Measurements from ENCODE around the gene CD63.

CD63 gene

DNA sequence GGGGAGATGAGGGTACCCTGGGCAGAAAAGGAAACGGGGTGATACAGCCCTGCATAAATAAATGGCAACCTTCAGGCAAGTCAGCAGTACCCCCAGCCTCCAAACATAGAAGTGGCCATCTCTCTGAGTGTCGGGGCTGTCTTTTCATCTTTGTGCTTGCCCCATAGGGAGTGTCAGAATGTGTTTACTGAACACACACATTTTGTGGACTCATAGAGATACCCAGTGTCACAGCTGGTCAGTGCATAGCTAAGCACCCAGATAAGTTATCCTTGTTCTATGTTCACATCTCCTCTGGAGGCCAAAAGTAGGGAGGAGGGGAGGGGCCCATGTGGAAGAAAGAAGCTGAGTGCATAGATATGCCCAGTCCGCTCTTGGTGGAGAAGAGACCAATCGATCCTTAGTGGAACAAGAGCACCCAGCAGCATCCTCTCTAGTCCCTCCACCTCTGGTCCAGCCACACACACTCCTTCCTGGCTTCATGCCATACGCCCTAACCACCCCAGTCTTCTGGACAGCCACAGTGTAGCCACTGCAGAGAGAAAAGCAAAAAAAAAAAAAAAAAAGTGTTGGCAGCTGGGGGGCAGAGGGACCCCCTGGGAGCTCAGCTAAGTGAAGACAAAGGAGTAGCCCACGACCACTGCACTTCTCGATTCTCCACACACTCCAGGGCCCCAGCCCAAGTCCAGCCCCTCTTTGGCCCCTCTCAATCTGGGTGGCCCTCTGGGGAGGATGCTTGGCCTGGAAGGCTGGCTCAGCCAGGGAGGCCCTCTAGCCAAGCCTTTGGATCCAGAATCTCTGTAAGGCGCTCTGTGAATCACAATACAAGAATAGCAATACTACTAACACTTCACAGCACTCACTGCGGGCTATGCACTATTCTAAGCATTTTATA lies 23.7 kb downstream of the CD63 start:
- no peak for DNase-seq (ENCODE audit: low read depth)

DNA sequence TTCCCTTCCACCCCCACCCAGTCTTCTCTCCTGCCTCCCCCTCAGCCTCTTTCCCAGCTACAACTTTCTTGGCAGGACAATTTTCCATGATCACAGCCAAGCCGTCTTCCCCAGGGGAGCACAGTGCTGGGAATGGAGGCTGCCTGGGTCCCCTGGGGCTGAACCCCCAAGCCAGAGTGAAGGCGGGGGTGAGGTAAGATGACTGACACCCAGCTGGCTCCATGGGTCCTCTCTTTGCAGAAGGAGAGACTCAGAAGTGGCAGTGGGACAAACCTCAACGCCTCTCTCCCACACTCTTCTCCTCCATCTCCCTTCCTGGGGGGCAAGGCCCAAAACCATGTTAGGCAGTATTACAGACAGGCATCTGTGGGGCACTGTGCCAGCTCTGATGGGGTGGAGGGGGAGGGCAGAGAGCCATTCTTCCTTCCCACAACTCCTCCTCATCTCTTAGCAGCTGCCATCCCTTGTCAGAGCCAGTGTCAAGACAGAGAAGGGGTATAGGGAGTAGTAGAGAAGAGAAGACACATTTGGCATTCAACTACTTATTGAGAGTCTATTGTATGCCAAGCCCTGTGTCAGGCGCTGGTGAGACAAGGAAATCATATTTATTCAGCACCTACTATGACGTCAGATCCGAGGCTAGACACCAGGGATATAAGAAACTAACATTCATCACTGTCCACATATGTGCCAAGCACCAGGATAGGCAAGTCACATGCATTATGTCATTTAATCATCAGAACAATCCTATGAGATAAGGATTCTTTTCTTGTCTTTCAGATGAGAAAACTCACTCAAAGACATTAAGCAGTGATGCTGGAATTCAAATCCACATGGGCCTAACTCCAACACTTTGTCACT lies 24.7 kb downstream of the CD63 start:
- no peak for DNase-seq (ENCODE audit: low read depth)

- no peak for DNase-seq (ENCODE audit: low read depth)
Measured at GRCh38 chr12:55703288-55703687, 25.5 kb downstream of the CD63 start.

- DNase-seq (ENCODE audit: low read depth), result no peak
Measured at GRCh38 chr12:55702861-55703260, 25.9 kb downstream of the CD63 start.

DNA sequence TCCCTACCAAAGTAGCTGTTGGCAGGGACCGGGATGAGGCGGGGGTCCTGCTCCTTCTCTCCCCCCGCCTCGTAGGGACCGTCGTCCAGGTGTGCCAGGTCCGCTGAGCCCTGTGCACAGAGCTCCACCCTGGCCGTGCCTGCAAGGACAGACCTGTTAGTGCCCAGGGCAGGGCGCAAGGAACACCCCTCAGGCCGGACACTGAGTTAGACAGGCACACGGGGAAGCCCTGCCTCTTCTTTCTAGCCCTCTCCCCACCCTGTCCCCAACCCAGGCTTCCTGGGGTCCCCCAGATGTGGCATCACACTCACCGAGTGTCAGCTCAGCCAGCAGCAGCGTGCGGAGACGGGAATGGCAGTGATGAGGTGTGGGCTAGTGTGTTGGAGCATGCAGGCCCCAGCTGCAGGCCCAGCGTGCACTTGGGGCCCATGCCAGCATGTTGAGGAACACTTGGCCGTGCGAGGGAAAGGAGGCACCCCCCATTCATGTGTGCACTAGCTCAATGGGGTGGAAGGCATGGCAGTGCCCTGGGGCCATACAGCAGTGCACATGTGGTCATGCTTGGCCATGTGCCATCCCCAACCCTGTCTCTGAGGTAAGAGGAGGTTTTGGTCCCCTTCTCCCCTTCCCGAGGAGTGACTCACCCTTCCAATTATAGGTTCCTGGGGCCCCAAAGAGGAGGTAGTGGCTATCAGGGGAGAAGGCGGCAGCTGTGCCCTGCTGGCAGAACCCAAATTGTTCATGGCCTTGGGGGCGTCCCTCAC lies 28.4 kb downstream of the CD63 start:
- DNase-seq (ENCODE audit: low read depth), result no peak

- DNase-seq (ENCODE audit: low read depth), result no peak
Measured at GRCh38 chr12:55699471-55700055, 29.2 kb downstream of the CD63 start.

- no peak for DNase-seq (ENCODE audit: low read depth)
Measured at GRCh38 chr12:55698965-55699364, 29.8 kb downstream of the CD63 start.

DNA sequence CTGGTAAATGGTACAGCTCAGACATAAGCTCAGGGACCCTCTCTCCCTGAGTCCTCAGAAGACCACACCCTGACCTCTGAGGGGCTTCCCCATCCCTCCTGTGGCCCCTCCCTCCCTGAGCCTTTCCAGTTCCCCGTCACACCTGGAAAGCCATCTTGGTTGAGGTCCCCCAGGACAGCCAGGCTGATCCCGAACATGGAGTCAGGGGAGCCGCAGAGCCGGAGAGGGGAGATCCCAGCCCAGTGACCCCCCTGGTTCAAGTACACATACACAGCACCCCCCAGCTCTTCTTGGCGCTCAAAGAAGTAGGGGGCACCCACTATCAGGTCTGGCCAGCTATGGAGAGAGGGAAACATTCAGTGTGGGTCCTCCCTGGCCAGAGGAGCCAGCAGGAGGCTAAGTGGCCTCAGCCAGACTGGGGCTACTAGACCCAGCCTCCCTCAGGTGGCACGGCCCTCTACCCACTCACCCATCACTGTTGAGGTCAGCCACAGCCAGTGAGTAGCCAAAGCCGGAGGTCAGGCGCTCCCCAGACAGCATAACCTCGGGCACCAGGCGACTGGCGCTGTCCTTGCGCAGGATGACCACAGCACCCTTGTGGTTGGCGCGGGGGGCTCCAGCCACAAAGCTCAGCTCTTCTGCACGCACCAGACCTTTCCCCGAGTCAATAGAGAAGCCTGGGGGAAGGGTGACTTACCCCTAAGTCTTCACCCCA lies 30.4 kb downstream of the CD63 start:
- no peak for DNase-seq (ENCODE audit: low read depth)

DNA sequence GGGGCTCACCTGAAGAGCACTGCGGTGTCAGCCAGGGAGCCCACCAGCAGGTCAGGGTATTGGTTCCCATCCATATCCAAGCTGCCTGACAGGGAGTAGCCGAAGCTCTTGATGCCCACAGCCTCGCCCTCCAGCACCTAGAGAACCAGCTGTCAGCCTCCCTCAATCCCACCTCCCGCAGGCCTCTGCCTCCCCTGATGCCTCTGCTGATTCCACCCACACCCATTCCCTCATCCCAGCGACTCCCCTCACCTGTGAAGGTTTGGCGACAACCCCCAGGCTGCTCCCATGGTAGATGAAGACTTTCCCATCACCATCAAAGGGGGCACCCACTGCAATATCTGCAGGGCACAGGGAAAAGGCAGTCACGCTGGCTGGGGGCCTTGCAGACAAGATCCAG lies 31.1 kb downstream of the CD63 start:
- no peak for DNase-seq (ENCODE audit: low read depth)

- DNase-seq (ENCODE audit: low read depth), result no peak
Measured at GRCh38 chr12:55696796-55697462, 31.9 kb downstream of the CD63 start.

GRCh38 chr12:55696141-55696540 lies 32.7 kb downstream of the CD63 start:
- no peak for DNase-seq (ENCODE audit: low read depth)

DNA sequence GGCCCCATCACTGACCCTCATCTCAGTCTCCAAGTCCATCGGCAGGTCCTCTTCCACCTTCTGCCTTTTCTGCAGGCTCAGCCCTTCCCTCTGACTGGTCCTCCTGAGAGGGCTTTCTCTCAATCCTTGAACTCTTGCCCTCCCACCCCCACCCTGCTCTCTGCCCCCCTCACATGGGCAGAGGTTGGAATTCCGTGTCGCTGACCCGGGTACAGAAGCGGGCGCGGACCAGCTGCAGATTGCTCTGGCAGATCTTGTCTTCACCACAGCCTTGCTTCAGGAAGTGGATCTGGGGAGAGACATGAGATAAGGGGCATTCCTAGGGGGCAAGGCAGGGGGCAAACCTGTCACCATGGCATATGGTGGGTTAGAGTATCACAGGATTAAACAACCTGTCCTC lies 33.5 kb downstream of the CD63 start:
- no peak for DNase-seq (ENCODE audit: low read depth)

DNA sequence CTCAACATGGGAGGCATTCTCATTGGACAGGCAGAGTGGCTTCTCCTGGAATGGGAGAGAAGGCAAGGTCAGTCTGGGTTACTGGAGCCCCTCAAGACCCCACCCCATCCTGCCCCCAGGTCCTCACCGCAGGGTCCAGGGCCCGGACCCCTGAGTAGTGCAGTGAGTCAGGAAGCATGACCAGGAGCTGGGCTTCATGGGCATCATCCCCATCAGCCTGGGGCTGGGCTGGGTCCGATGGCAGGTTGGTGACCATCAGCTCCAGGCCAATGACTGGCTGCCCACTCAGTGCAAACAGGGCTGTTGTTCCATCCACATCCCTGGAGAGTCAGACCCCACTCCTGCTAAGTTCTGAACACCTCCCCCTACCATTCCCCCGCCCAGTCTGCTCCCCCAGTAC lies 34.2 kb downstream of the CD63 start:
- DNase-seq (ENCODE audit: low read depth), result no peak

GRCh38 chr12:55694188-55694515 lies 34.7 kb downstream of the CD63 start:
- no peak for DNase-seq (ENCODE audit: low read depth)

DNA sequence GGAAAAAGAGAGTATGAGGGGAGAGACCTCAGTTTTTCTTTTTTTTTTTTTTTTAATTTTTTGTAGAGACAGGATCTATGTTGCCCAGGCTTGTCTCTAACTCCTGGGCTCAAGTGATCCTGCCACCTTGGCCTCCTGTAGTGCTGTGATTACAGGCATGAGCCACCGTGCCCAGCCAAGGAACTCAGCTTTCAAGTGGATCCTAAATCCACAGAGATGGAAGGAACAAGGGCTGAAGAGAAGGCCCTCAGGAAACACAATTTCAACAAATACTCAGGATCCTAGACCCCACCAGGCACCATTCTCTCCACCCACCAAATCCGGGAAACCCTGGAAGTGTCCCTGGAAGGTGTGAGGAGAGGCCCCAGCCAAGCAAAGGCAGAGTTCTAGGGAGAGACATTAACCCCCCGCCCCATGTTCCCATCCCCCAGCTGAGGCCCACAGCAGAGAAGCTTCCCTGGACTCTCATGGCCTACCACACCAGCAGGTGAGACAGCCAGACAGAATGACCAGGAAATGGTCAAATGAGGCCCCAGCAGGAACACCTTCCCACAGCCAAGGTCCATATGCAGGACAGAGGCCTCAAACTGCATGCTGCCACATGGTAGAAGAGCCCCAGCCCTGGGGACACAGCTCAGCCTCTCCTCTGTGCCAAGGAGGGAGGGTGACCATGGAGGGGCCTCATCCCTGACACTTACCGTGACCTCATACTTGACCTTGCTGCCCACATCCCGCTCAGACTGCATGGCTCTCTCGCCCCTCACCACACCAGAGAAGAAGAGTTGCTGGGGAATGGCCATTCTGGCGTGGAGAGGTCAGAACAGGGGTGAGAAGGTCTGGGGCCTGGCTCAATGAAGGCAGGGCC lies 35.3 kb downstream of the CD63 start:
- no peak for DNase-seq (ENCODE audit: low read depth)

DNA sequence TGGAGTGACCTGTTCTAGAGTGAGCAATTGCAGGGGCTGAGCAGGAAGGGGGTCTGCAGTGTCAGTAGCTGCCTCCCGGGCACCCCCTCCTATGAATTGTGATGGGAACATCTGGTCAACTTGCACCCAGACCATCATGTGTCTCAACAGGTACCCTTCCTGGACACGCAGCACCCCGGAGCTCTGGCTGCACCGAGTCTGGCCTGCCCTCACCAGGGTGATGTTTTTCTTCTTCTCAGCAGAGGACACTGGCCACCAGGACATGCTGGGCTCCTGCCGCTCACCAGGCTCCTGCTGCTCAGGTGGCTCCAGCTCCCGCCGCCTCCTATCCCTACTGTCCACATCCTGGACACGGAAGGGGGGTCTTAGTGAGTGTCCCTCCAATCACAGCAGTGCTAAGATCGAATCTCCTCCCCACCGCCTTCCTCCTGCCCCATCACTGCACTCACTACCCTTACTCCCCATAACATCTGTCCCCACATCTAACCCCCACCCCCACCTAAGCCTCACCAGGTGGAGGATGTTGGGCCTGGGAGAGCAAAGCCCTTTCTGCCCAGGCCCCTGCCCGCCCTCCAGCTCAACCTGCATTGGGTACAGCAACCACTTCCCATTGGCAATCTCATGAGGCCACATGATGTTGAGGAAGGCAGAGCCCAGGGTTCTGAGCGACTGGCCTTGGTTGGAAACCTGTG lies 36.0 kb downstream of the CD63 start:
- DNase-seq (ENCODE audit: low read depth), result no peak

- no peak for DNase-seq (ENCODE audit: low read depth)
Measured at GRCh38 chr12:55688716-55689655, 39.8 kb downstream of the CD63 start.

DNA sequence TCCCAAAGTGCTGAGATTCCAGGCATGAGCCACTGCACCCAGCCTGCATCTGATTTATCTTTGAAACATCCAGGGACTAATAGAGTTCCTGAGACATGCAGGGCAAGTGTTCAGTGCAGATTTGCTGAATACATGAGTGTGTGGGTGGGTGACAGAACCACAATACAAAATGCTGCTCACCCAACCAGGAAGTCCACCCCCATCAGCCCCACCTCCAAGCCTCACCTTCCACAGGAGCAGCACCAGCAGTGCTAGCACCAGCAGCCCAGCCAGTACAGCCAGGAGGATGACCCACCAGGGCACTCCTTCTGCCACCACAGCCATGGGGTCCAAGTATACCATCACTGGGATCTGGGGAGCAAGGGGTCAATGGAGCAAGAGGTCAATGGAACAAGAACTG lies 41.1 kb downstream of the CD63 start:
- DNase-seq (ENCODE audit: low read depth), result no peak

Measured in stimulated activated CD8-positive, alpha-beta memory T cell treated with anti-CD3 and anti-CD28 coated beads, Interleukin-15, amount 100 ng/mL, for 24 hours (primary cell).